A549 (cell line): Measurements from ENCODE around the gene KIF5C. TPM values are rescaled to one million over a fixed set of nuclear protein-coding genes. Genes with fewer than 3 reads are reported as not detected.

ENCODE experiments used
- ATAC-seq, 2 experiments: fragments of 200-7000 bp in 1 of 2; fragments of >200 bp in 1 of 2; cut with Nextera tagmentation in 1 of 2; cut with Tn5 transposase in 1 of 2; 3 replicates each; pipeline versions ENCODE4 v1.8.0 to v1.9.1; 2018 to 2020; ENCODE audit warnings: mild to moderate bottlenecking in 1 of 2, moderate library complexity in 1 of 2
- CTCF ChIA-PET: fragments of 300-600 bp; sonication (Branson Sonifier 250); formaldehyde crosslinking; extraction: SDS; loops from one replicate; lab custom pipeline; 2021; ENCODE audit warnings: antibody characterized with exemption, inconsistent platforms; lab: Yijun Ruan, JAX
- POLR2A ChIA-PET: fragments of 350-600 bp; formaldehyde crosslinking; extraction: SDS; loops from one replicate; lab custom pipeline; 2021; ENCODE audit warnings: antibody characterized with exemption, inconsistent platforms; lab: Yijun Ruan, JAX
- DNase-seq, 2 experiments: peaks; one replicate each; pipeline versions ENCODE4 v3.0.0 to v3.0.0-alpha.2; 2011 to 2016; ENCODE audit warnings: low read depth in 1 of 2, low spot score in 1 of 2
- FAIRE-seq: peaks from 2 replicates; lab custom pipeline; 2011; peaks lifted over from hg19 to GRCh38; lab: Jason Lieb, UNC
- H3K27ac ChIP-seq, 2 experiments: fragments of >200 bp; sonication (Bioruptor Twin); formaldehyde crosslinking; 3 replicates each; pipeline ENCODE4 v1.5.1; 2016 to 2017
- H3K4me1 ChIP-seq: fragments of >200 bp; sonication (Bioruptor Twin); formaldehyde crosslinking; 3 replicates; pipeline ENCODE4 v1.6.1; 2016
- H3K4me2 ChIP-seq: fragments of >200 bp; sonication (Bioruptor Twin); formaldehyde crosslinking; 3 replicates; pipeline ENCODE4 v1.6.1; 2016
- H3K4me3 ChIP-seq: fragments of >200 bp; sonication (Bioruptor Twin); formaldehyde crosslinking; 3 replicates; pipeline ENCODE4 v1.5.1; 2016
- H3K9me3 ChIP-seq: fragments of >200 bp; sonication (Bioruptor Twin); formaldehyde crosslinking; 3 replicates; pipeline ENCODE4 v1.6.1; 2016
- BCL3 ChIP-seq: fragments of >200 bp; sonication (Bioruptor Twin); formaldehyde crosslinking; IDR thresholded peaks from 3 replicates; pipeline ENCODE4 v1.6.1; 2016
- CEBPB ChIP-seq, 2 experiments: fragments of >200 bp in 1 of 2; sonication (Bioruptor Twin) in 1 of 2; formaldehyde crosslinking in 1 of 2; IDR thresholded peaks; 2 replicates each; pipeline ENCODE4 v1.6.1; 2012 to 2016
- CHD2 ChIP-seq: fragments of 150-350 bp; IDR thresholded peaks from 2 replicates; pipeline ENCODE4 v1.6.1; 2014; ENCODE audit warnings: low read length; ENCODE audit not compliant: partially characterized antibody
- EHMT2 ChIP-seq: fragments of 200-600 bp; sonication (generic); IDR thresholded peaks from 2 replicates; pipeline ENCODE4 v1.6.1; 2016; ENCODE audit warnings: antibody characterized with exemption, low read depth, mild to moderate bottlenecking, moderate library complexity
- ELK1 ChIP-seq: fragments of 150-350 bp; IDR thresholded peaks from 2 replicates; pipeline ENCODE4 v1.6.1; 2014; ENCODE audit warnings: low read depth, mild to moderate bottlenecking, low read length
- EP300 ChIP-seq, 2 experiments: fragments of >200 bp; sonication (Bioruptor Twin); formaldehyde crosslinking; IDR thresholded peaks; 2 replicates in 1 of 2; 3 replicates in 1 of 2; pipeline ENCODE4 v1.6.1; 2016 to 2017
- ESRRA ChIP-seq: fragments of 150-350 bp; IDR thresholded peaks from 2 replicates; pipeline ENCODE4 v1.6.1; 2014; ENCODE audit warnings: mild to moderate bottlenecking, low read length, borderline replicate concordance
- FOSB ChIP-seq: fragments of 250-450 bp; sonication (Bioruptor Pico); IDR thresholded peaks from 2 replicates; pipeline ENCODE4 v1.5.0; 2020; ENCODE audit warnings: mild to moderate bottlenecking, moderate library complexity
- HES2 ChIP-seq: fragments of >200 bp; sonication (Bioruptor Twin); formaldehyde crosslinking; IDR thresholded peaks from 2 replicates; pipeline ENCODE4 v1.6.1; 2016
- HEYL ChIP-seq: fragments of 250-450 bp; sonication (Bioruptor Pico); IDR thresholded peaks from 2 replicates; pipeline ENCODE4 v1.8.0; 2021; ENCODE audit warnings: mild to moderate bottlenecking, moderate library complexity
- HOXA7 ChIP-seq: fragments of 250-450 bp; sonication (Bioruptor Pico); IDR thresholded peaks from 2 replicates; pipeline ENCODE4 v1.5.0; 2020; ENCODE audit warnings: mild to moderate bottlenecking, moderate library complexity
- HOXB13 ChIP-seq: fragments of 250-450 bp; sonication (Bioruptor Pico); IDR thresholded peaks from 2 replicates; pipeline ENCODE4 v1.5.0; 2020; ENCODE audit warnings: low read depth, mild to moderate bottlenecking, moderate library complexity
- MAFK ChIP-seq: fragments of 450-650 bp; IDR thresholded peaks from 2 replicates; pipeline ENCODE4 v1.6.1; 2014; ENCODE audit not compliant: partially characterized antibody
- MYC ChIP-seq: IDR thresholded peaks from 2 replicates; pipeline ENCODE4 v1.6.1; 2012; ENCODE audit warnings: mild to moderate bottlenecking, inconsistent platforms, low read length, improper control_type of control experiment, borderline replicate concordance
- NFE2L2 ChIP-seq: fragments of 150-350 bp; conservative IDR thresholded peaks from 2 replicates; pipeline ENCODE4 v1.6.1; 2014; ENCODE audit warnings: low read length
- PBX3 ChIP-seq: IDR thresholded peaks from 2 replicates; pipeline ENCODE4 v1.6.1; 2012
- PHF8 ChIP-seq: fragments of 200-600 bp; sonication (generic); IDR thresholded peaks from 2 replicates; pipeline ENCODE4 v1.6.1; 2016; ENCODE audit warnings: low read depth, mild to moderate bottlenecking, antibody characterized with exemption, moderate library complexity, borderline replicate concordance
- POLR2A ChIP-seq: IDR thresholded peaks from 2 replicates; pipeline ENCODE4 v1.6.1; 2012; ENCODE audit warnings: mild to moderate bottlenecking, low read length
- POLR2AphosphoS2 ChIP-seq: conservative IDR thresholded peaks from 2 replicates; pipeline ENCODE4 v1.6.1; 2012; ENCODE audit warnings: low read length, improper control_type of control experiment, inconsistent platforms
- RARB ChIP-seq: fragments of 250-450 bp; sonication (Bioruptor Pico); IDR thresholded peaks from 2 replicates; pipeline ENCODE4 v1.8.0; 2021; ENCODE audit warnings: mild to moderate bottlenecking, moderate library complexity
- RNF2 ChIP-seq: fragments of 200-600 bp; sonication (generic); IDR thresholded peaks from 2 replicates; pipeline ENCODE4 v1.6.1; 2016; ENCODE audit warnings: low read depth, mild to moderate bottlenecking, antibody characterized with exemption, moderate library complexity, borderline replicate concordance
- TFCP2L1 ChIP-seq: fragments of 250-450 bp; sonication (Bioruptor Pico); IDR thresholded peaks from 2 replicates; pipeline ENCODE4 v1.5.0; 2021; ENCODE audit warnings: mild to moderate bottlenecking
- TP53 ChIP-seq: fragments of 250-450 bp; sonication (Bioruptor Pico); IDR thresholded peaks from 2 replicates; pipeline ENCODE4 v1.5.0; 2021; ENCODE audit warnings: mild to moderate bottlenecking, moderate library complexity
- ZC3H11A ChIP-seq: fragments of 450-650 bp; IDR thresholded peaks from 2 replicates; pipeline ENCODE4 v1.6.1; 2014; ENCODE audit warnings: antibody characterized with exemption, mild to moderate bottlenecking
- WGBS: methylation state at CpG from one replicate; pipeline ENCODE4 v1.1.6; 2017; ENCODE audit errors: missing lambda C conversion rate; 5-methylcytosine and 5-hydroxymethylcytosine counted together
- polyA plus RNA-seq, 4 experiments: library from polyadenylated mRNA; depleted of rRNA in 3 of 4; stranded (reverse); fragments of >200 nt; fragmentation: RNase III in 1 of 4; extraction: RNeasy Plus Mini Kit Qiagen cat#74134 plus additional on column Dnase treatment in 1 of 4; gene quantifications; 2 replicates in 3 of 4; 3 replicates in 1 of 4; pipeline ENCODE4 v1.2.3, GENCODE V29; 2011 to 2017

The KIF5C gene
- polyA plus RNA-seq, 2 of the 4 experiments (the other 2 are of a cell fraction) = 0.27 to 0.30 TPM

- no peak for FAIRE-seq
- ATAC-seq = no peak
- no peaks in the 10 kb centered on the region for H3K9me3 ChIP-seq
- no peak overlapping the region for H3K4me2 ChIP-seq
- no peak for TF ChIP-seq ESRRA
- no peak for TF ChIP-seq BCL3
- TF ChIP-seq HEYL (CRISPR knock-in tag) = no peak
- TF ChIP-seq MYC = no peak
- TF ChIP-seq CHD2 = no peak
- TF ChIP-seq TP53 (CRISPR knock-in tag) = no peak
- no peak for TF ChIP-seq RNF2
- no peak for TF ChIP-seq HOXA7
- TF ChIP-seq POLR2A = no peak
- TF ChIP-seq MAFK = no peak
- no peak for TF ChIP-seq CEBPB (IDR thresholded peaks at IDR 0.05)
- no peak for TF ChIP-seq TFCP2L1 (CRISPR knock-in tag)
- no peak for TF ChIP-seq RARB (CRISPR knock-in tag)
- no peak for TF ChIP-seq HES2
- TF ChIP-seq, all 56 proteins: peak for 0
- no peak for DNase-seq
- no peaks in the 10 kb centered on the region for H3K4me1 ChIP-seq
- POLR2A ChIA-PET = no interaction called here
- H3K4me3 ChIP-seq = no peak overlapping the region
- H3K27ac ChIP-seq = no peak overlapping the region
- CTCF ChIA-PET = no interaction called here
- WGBS = 55% methylated on average over 5 of the region's 5 CpGs
Measured at GRCh38 chr2:148952621-148953020, 77.6 kb downstream of the KIF5C start.

- no peak for DNase-seq
- FAIRE-seq = no peak
- ChIA-PET POLR2A (no interaction called here), CTCF (no interaction called here)
- ATAC-seq = no peak
- no peak overlapping the region for H3K4me2 ChIP-seq
- H3K4me1 ChIP-seq = no peaks in the 10 kb centered on the region
- H3K4me3 ChIP-seq = no peak overlapping the region
- no peaks in the 10 kb centered on the region for H3K9me3 ChIP-seq
- H3K27ac ChIP-seq = no peak overlapping the region
- TF ChIP-seq NFE2L2 (no peak), PBX3 (no peak), MAFK (no peak), HOXB13 (CRISPR knock-in tag) (no peak), EP300 (IDR thresholded peaks at IDR 0.05) (no peak), ZC3H11A (no peak), PHF8 (no peak), EHMT2 (no peak), POLR2AphosphoS2 (no peak), ELK1 (no peak), FOSB (CRISPR knock-in tag) (no peak), CEBPB (IDR thresholded peaks at IDR 0.05) (no peak)
- WGBS = 21% methylated on average over 6 of the region's 6 CpGs
Measured at GRCh38 chr2:148953426-148953825, 78.4 kb downstream of the KIF5C start.
